Measurements from ENCODE around the gene SNRPD3. TPM values are rescaled to one million over a fixed set of nuclear protein-coding genes. Genes with fewer than 3 reads are reported as not detected.
"Not testable (repeated sequence)": the region's sequence is repeated elsewhere in the genome, so short reads cannot be mapped to it uniquely, and the experiment has no call there.

The SNRPD3 gene
- total RNA-seq, 1 donor = 84.2 TPM

- peak overlapping the region; percentile 46 for H3K4me3 ChIP-seq (ENCODE audit: low read depth, low read length)
- peak; percentile 9 for TF ChIP-seq CTCF (IDR thresholded peaks at IDR 0.05; ENCODE audit: insufficient read depth, low read depth, low read length)
- DNase-seq (ENCODE audit: low read depth) = peak; percentile 60
Observed at GRCh38 chr22:24603770-24604629, 48.2 kb downstream of the SNRPD3 start.

DNA sequence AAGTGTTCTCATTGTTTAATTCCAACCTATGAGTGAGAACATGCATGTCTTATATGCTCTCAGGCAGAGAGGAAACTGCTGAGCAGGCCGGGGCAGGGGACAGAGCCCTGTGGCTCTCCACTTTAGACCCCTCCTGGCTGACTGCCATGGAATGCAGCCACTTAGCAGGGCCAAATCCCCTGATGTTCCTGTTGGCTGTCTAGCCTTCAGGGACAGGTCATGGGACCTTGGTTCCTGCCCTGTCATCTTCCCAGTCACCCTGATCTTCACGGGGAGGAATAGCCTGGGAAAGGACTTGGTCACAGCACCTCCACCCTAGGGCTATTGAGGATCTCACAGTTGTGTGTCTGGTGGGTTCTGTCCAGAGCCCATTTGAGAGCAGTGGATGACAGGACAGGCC is 50.5 kb downstream of the SNRPD3 start:
- DNase-seq (ENCODE audit: low read depth); H3K4me3 ChIP-seq (ENCODE audit: low read depth, low read length): not testable (repeated sequence)

GRCh38 chr22:24607429-24607983 is 51.7 kb downstream of the SNRPD3 start:
- not testable (repeated sequence) for H3K4me3 ChIP-seq (ENCODE audit: low read depth, low read length); DNase-seq (ENCODE audit: low read depth)

- H3K4me3 ChIP-seq (ENCODE audit: low read depth, low read length); DNase-seq (ENCODE audit: low read depth): not testable (repeated sequence)
Observed at GRCh38 chr22:24608327-24608726, 52.5 kb downstream of the SNRPD3 start.

DNA sequence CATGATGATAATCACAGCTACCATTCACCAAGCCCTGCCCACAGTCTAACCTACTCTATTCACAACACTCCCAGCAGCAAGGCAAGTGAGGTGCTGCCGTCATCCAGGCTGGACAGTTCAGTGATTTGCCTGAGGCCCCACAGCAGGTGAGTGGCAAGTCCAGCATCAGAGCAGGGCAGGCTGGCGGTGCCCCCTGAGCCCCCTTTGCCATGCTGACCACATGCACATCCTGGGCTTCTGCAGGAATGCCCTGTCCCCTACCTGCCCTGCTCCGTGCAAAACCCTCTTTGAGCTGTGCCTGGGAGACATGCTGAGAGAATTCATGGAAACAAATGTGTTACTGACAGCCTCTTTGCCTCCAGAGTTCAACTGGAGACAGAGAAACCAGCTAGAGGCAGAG is 54.1 kb downstream of the SNRPD3 start:
- H3K4me3 ChIP-seq (ENCODE audit: low read depth, low read length); DNase-seq (ENCODE audit: low read depth): not testable (repeated sequence)

GRCh38 chr22:24614794-24615193 is 59.0 kb downstream of the SNRPD3 start:
- not testable (repeated sequence) for DNase-seq (ENCODE audit: low read depth); H3K4me3 ChIP-seq (ENCODE audit: low read depth, low read length)

DNA sequence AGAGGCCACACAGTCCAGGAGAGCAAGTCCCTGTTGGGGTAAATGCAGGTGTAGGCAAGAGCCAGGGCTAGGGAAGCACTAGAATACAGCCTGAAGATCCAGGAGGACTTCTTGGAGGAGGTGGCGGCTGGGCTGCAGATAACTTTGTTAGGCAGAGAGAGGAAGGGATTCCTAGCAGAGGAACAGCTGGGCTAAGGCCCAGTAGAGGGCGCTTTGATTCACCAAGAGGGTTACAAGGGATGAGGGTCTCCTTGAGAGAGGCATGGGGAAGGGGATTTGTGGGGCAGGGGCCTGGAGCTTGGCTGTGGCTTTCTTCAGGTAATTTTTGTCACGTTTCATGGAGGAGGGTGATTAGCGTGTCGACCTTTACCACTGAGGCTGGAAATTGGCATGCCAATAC is 65.4 kb downstream of the SNRPD3 start:
- DNase-seq (ENCODE audit: low read depth); H3K4me3 ChIP-seq (ENCODE audit: low read depth, low read length): not testable (repeated sequence)

- not testable (repeated sequence) for H3K4me3 ChIP-seq (ENCODE audit: low read depth, low read length); DNase-seq (ENCODE audit: low read depth)
Observed at GRCh38 chr22:24622596-24622995, 66.8 kb downstream of the SNRPD3 start.

Other genes starting within 250 kb of the SNRPD3 start
- 3.2 and 3.9 TPM in 2 replicates for gene ADORA2A, start 128.4 kb upstream of the SNRPD3 start, total RNA-seq
- gene UPB1, start 60.7 kb upstream of the SNRPD3 start, total RNA-seq = under 0.01 and 0.32 TPM in 2 replicates
- gene GUCD1, start 861 bp upstream of the SNRPD3 start, total RNA-seq = 148 and 166 TPM in 2 replicates
- gene LRRC75B, start 37.1 kb downstream of the SNRPD3 start, total RNA-seq = 3.9 and 5.8 TPM in 2 replicates
- 0.97 and 1.7 TPM in 2 replicates for gene GGT1, start 47.2 kb downstream of the SNRPD3 start, total RNA-seq
- gene PIWIL3, start 218.7 kb downstream of the SNRPD3 start, total RNA-seq = not detected in 2 replicates

All from fibroblast of villous mesenchyme (primary cell).